GM12878 (cell line): ENCODE results near the gene MIGA2. TPM values are rescaled to one million over a fixed set of nuclear protein-coding genes. Genes with fewer than 3 reads are reported as not detected.

Experiments used
- ATAC-seq: fragments of 200-7000 bp; cut with Tn5 transposase; 3 replicates; pipeline ENCODE4 v1.9.1; 2020; ENCODE audit warnings: mild to moderate bottlenecking, moderate library complexity
- BruUV-seq: library from RNA; stranded (reverse); fragments of 400-500 nt; replicated peaks from 2 replicates; lab custom pipeline; 2021; lab: Mats Ljungman, UMichigan
- CTCF ChIA-PET: fragments of 300-600 bp; sonication (Branson Sonifier 250); formaldehyde crosslinking; extraction: SDS; loops from one replicate; lab custom pipeline; 2021; ENCODE audit warnings: inconsistent platforms; lab: Yijun Ruan, JAX
- POLR2A ChIA-PET: fragments of 350-600 bp; formaldehyde crosslinking; extraction: SDS; loops from one replicate; lab custom pipeline; 2021; ENCODE audit warnings: inconsistent platforms; lab: Charles Lee
- RAD21 ChIA-PET: fragments of 300-600 bp; sonication (Branson Sonifier 250); formaldehyde crosslinking; loops from one replicate; lab custom pipeline; 2023; ENCODE audit warnings: antibody characterized with exemption; ENCODE audit not compliant: unreplicated experiment; lab: Charles Lee
- SMC1A ChIA-PET: fragments of 300-600 bp; sonication (Branson Sonifier 250); formaldehyde crosslinking; loops from one replicate; lab custom pipeline; 2023; ENCODE audit not compliant: unreplicated experiment, uncharacterized antibody; lab: Charles Lee
- DNase-seq: peaks from one replicate; pipeline ENCODE4 v3.0.0-alpha.2; 2011; ENCODE audit warnings: low read depth, low spot score
- FAIRE-seq: peaks from 3 replicates; lab custom pipeline; 2011; peaks lifted over from hg19 to GRCh38; lab: Jason Lieb, UNC
- H2AFZ ChIP-seq: 2 replicates; pipeline ENCODE4 v1.6.0; 2011; ENCODE audit warnings: low read depth, low read length, control low read depth; ENCODE audit not compliant: control insufficient read depth
- H3K27ac ChIP-seq: 2 replicates; pipeline ENCODE4 v1.5.1; 2011; ENCODE audit warnings: control low read depth; ENCODE audit not compliant: control insufficient read depth, insufficient read depth
- H3K27me3 ChIP-seq, 2 experiments: replicated peaks in 1 of 2; 2 replicates each; pipeline versions ENCODE4 v1.6.0 to v1.6.1; 2011; ENCODE audit warnings: low read length in 1 of 2; ENCODE audit not compliant: control insufficient read depth in 2 of 2, insufficient read depth in 2 of 2
- H3K36me3 ChIP-seq, 2 experiments: 2 replicates each; pipeline ENCODE4 v1.5.1; 2011; ENCODE audit warnings: low read length in 1 of 2; ENCODE audit not compliant: control insufficient read depth in 2 of 2, insufficient read depth in 2 of 2
- H3K4me1 ChIP-seq: 2 replicates; pipeline ENCODE4 v1.6.1; 2011; ENCODE audit warnings: mild to moderate bottlenecking, low read length, moderate library complexity, mixed read lengths; ENCODE audit not compliant: control insufficient read depth, insufficient read depth
- H3K4me2 ChIP-seq: 2 replicates; pipeline ENCODE4 v1.6.0; 2011; ENCODE audit warnings: control low read depth; ENCODE audit not compliant: control insufficient read depth, insufficient read depth
- H3K4me3 ChIP-seq: fragments of 200-600 bp; sonication (generic); 2 replicates; pipeline ENCODE4 v1.5.1; 2016
- H3K79me2 ChIP-seq: 2 replicates; pipeline ENCODE4 v1.6.0; 2011; ENCODE audit warnings: low read length; ENCODE audit not compliant: control insufficient read depth, insufficient read depth
- H3K9ac ChIP-seq: 2 replicates; pipeline ENCODE4 v1.8.0; 2011; ENCODE audit warnings: low read length, control low read depth, mixed read lengths; ENCODE audit not compliant: control insufficient read depth, insufficient read depth
- H3K9me3 ChIP-seq: replicated peaks from 3 replicates; pipeline ENCODE4 v1.5.1; 2011; ENCODE audit warnings: mild to moderate bottlenecking, low read length; ENCODE audit not compliant: control insufficient read depth, insufficient read depth
- H4K20me1 ChIP-seq: 2 replicates; pipeline ENCODE4 v1.6.0; 2011; ENCODE audit not compliant: control insufficient read depth, insufficient read depth
- CEBPB ChIP-seq, 2 experiments: fragments of 150-350 bp in 1 of 2; IDR thresholded peaks; 2 replicates each; pipeline ENCODE4 v1.6.1; 2012 to 2014; ENCODE audit warnings: low read depth in 2 of 2, low read length in 2 of 2, borderline replicate concordance in 1 of 2, inconsistent platforms in 1 of 2
- ELK1 ChIP-seq: IDR thresholded peaks from 2 replicates; pipeline ENCODE4 v1.6.1; 2012; ENCODE audit warnings: low read depth, low read length, improper control_type of control experiment
- EZH2 ChIP-seq: IDR thresholded peaks from 2 replicates; pipeline ENCODE4 v1.6.1; 2012; ENCODE audit warnings: low read depth, mild to moderate bottlenecking, control low read depth, inconsistent platforms, low read length, borderline replicate concordance; ENCODE audit not compliant: control insufficient read depth
- JUNB ChIP-seq: IDR thresholded peaks from 2 replicates; pipeline ENCODE4 v1.6.1; 2016; ENCODE audit warnings: antibody characterized with exemption, mild to moderate bottlenecking
- POLR2AphosphoS5 ChIP-seq: IDR thresholded peaks from 2 replicates; pipeline ENCODE4 v1.6.1; 2011; ENCODE audit warnings: mild to moderate bottlenecking, low read length, inconsistent platforms
- POU2F2 ChIP-seq: IDR thresholded peaks from 3 replicates; pipeline ENCODE4 v1.6.1; 2011; ENCODE audit warnings: low read depth, mild to moderate bottlenecking, low read length, borderline replicate concordance
- SIX5 ChIP-seq: IDR thresholded peaks from 2 replicates; pipeline ENCODE4 v1.6.1; 2011; ENCODE audit warnings: mild to moderate bottlenecking, low read depth, low read length, moderate library complexity; ENCODE audit not compliant: severe bottlenecking
- SKIL ChIP-seq: fragments of 450-650 bp; IDR thresholded peaks from 2 replicates; pipeline ENCODE4 v1.6.1; 2017; ENCODE audit warnings: mild to moderate bottlenecking, low read depth, inconsistent platforms; ENCODE audit not compliant: poor library complexity, severe bottlenecking
- TCF12 ChIP-seq: IDR thresholded peaks from 2 replicates; pipeline ENCODE4 v1.6.1; 2011; ENCODE audit warnings: low read depth, mild to moderate bottlenecking, low read length
- ZBED1 ChIP-seq: IDR thresholded peaks from 2 replicates; pipeline ENCODE4 v1.6.1; 2016; ENCODE audit warnings: borderline replicate concordance
- ZBTB33 ChIP-seq: fragments of 450-650 bp; IDR thresholded peaks from 2 replicates; pipeline ENCODE4 v1.6.1; 2017; ENCODE audit warnings: mild to moderate bottlenecking
- ZNF622 ChIP-seq: fragments of 450-650 bp; IDR thresholded peaks from 2 replicates; pipeline ENCODE4 v1.6.1; 2017; ENCODE audit warnings: mild to moderate bottlenecking, inconsistent platforms
- ZSCAN29 ChIP-seq: fragments of 450-650 bp; IDR thresholded peaks from 2 replicates; pipeline ENCODE4 v1.6.1; 2017; ENCODE audit warnings: mild to moderate bottlenecking, moderate library complexity
- WGBS: methylation state at CpG from one replicate; pipeline ENCODE4 v1.1.6; 2016; ENCODE audit warnings: low lambda C conversion rate; ENCODE audit not compliant: insufficient replicate concordance, insufficient coverage; ENCODE audit errors: missing lambda C conversion rate; 5-methylcytosine and 5-hydroxymethylcytosine counted together
- in situ Hi-C: fragments of 300-500 bp; cut with MboI; formaldehyde crosslinking; loops from 9 replicates; pipeline ENCODE4 v1.14.3; 2018; ENCODE audit warnings: mixed read lengths
- intact Hi-C: fragments of 100-400 bp; cut with micrococcal nuclease; formaldehyde crosslinking; loops from one replicate; pipeline ENCODE4 v1.14.2; 2022; ENCODE audit not compliant: unreplicated experiment
- polyA plus RNA-seq, 11 experiments: library from polyadenylated mRNA; depleted of rRNA in 4 of 11; unstranded in 6 of 11; stranded (reverse) in 5 of 11; fragments of >200 nt; fragmentation: Nextera tagmentation in 4 of 11; fragmentation: Illumina TruSeq in 1 of 11; extraction: Ambion mirVana in 4 of 11; extraction: Trizol in 1 of 11; gene quantifications; 1 replicate in 1 of 11; 2 replicates in 10 of 11; pipeline versions ENCODE4 v1.2.1 to v1.2.3, GENCODE V29; 2011 to 2016; ENCODE audit warnings: inconsistent platforms in 2 of 11, missing spikeins in 2 of 11, low read depth in 1 of 11
- total RNA-seq, 4 experiments: library from RNA; depleted of rRNA in 3 of 4; stranded (reverse); fragments of >200 nt in 3 of 4; fragmentation: Illumina TruSeq in 1 of 4; extraction: Trizol in 1 of 4; gene quantifications; 2 replicates each; pipeline versions ENCODE4 v1.2.1 to v1.2.3, GENCODE V29; 2013 to 2021

MIGA2 gene
- total and polyA plus RNA-seq, 10 of the 15 experiments (the other 5 are each of a cell fraction or from before 2014, with no cell fraction given), result 0.14 to 31.0 (median 12.7) TPM

- Histone ChIP-seq H4K20me1 (no peaks in the 10 kb centered on the region), H3K9ac (no peak overlapping the region), H3K4me1 (no peaks in the 10 kb centered on the region), H2AFZ (no peak overlapping the region), H3K9me3 (no peaks in the 10 kb centered on the region), H3K36me3 (peaks cover 0 to 5% of the 10 kb centered on the region in 2 experiments; a peak in 3 of 4 replicates), H3K79me2 (no peaks in the 10 kb centered on the region), H3K4me2 (no peak overlapping the region), H3K27me3 (no peaks in the 10 kb centered on the region), H3K27ac (no peak overlapping the region), H3K4me3 (no peak overlapping the region)
- TF ChIP-seq EZH2 (no peak), SIX5 (no peak), ELK1 (no peak)
- ChIA-PET SMC1A (no interaction called here), CTCF (interaction anchor here (1.1 kb wide), 1 partner anchor 9 kb away, joined by 3 read pairs; no protein-coding TSS in a partner anchor), POLR2A (interaction anchor here (0.6 kb wide), 1 partner anchor 12 kb away, joined by 3 read pairs; no protein-coding TSS in a partner anchor), RAD21 (no interaction called here)
- BruUV-seq, result no TSS peak
- 91% methylated on average over 11 of the region's 11 CpGs for WGBS
- DNase-seq, result no peak
- in situ Hi-C loops (no loop called here), intact Hi-C loops (no loop called here)
- ATAC-seq, result no peak
- FAIRE-seq, result no peak
Measured at GRCh38 chr9:129013674-129014073, 22.8 kb upstream of the MIGA2 start.

GRCh38 chr9:129014124-129014523, 22.3 kb upstream of the MIGA2 start:
- in situ Hi-C loops (no loop called here), intact Hi-C loops (no loop called here)
- H2AFZ ChIP-seq, result no peak overlapping the region
- no peak for DNase-seq
- H3K79me2 ChIP-seq, result no peaks in the 10 kb centered on the region
- FAIRE-seq, result no peak
- no peak for ATAC-seq
- no peaks in the 10 kb centered on the region for H3K4me1 ChIP-seq
- ChIA-PET CTCF (interaction anchor here (1.1 kb wide), 1 partner anchor 9 kb away, joined by 3 read pairs; no protein-coding TSS in a partner anchor), SMC1A (no interaction called here), RAD21 (no interaction called here), POLR2A (interaction anchor here (0.6 kb wide), 1 partner anchor 12 kb away, joined by 3 read pairs; no protein-coding TSS in a partner anchor)
- no peak overlapping the region for H3K4me2 ChIP-seq
- WGBS, result 93% methylated on average over 10 of the region's 11 CpGs
- H3K9ac ChIP-seq, result no peak overlapping the region
- H3K9me3 ChIP-seq, result no peaks in the 10 kb centered on the region
- H3K36me3 ChIP-seq, result peaks cover 0 to 3% of the 10 kb centered on the region in 2 experiments; a peak in 3 of 4 replicates
- H3K27me3 ChIP-seq, result no peaks in the 10 kb centered on the region
- no peak overlapping the region for H3K4me3 ChIP-seq
- no peaks in the 10 kb centered on the region for H4K20me1 ChIP-seq
- no TSS peak for BruUV-seq
- H3K27ac ChIP-seq, result no peak overlapping the region
- TF ChIP-seq ZNF622 (no peak), POU2F2 (no peak), CEBPB (IDR thresholded peaks at IDR 0.05; ENCODE audit: borderline replicate concordance in 1 of 2, low read depth in 2 of 2, low read length in 2 of 2) (no peak), ZBED1 (no peak), JUNB (no peak), SKIL (no peak), TCF12 (no peak), POLR2AphosphoS5 (no peak), ZBTB33 (no peak), ZSCAN29 (no peak)
